Measurements from ENCODE around the gene CACNA1C.

The CACNA1C gene

DNA sequence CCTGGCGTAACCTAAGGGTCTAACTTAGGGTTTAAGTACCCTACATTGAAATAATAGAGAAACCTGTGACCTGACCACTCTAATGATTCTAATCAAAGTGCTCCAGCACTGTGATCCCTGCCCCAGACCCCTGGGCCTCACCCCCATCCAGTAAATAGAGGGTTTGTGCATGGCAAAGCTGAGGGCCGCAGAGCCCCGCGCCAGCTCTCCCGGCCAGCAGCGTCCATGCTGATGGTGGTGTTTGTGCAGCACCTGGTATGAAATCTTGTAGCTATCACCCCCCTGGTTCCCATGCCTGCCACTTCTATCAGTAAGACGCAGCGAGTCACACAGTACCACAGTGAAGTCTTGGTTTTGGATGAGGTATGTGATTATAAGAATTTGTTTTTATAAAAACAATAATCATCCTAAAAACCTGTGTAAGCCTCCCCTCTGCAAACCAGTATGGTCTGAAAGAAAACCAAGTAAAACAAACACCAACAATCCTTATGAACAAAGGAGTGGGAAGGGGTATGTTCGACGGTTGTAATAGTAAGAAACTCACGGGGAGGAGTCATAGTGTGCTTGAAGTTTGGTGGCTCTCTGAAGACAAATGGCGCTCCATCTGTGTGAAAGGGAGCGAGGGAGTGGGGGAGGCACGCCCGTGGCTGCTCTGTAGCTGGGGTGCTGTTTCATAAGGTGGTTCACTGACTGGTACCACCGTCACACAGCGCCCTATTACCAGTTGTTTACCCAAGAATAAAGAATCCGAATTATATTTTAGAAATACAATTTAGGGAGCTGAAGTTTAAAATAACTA lies 156.2 kb downstream of the CACNA1C start:
- no peak for DNase-seq

DNA sequence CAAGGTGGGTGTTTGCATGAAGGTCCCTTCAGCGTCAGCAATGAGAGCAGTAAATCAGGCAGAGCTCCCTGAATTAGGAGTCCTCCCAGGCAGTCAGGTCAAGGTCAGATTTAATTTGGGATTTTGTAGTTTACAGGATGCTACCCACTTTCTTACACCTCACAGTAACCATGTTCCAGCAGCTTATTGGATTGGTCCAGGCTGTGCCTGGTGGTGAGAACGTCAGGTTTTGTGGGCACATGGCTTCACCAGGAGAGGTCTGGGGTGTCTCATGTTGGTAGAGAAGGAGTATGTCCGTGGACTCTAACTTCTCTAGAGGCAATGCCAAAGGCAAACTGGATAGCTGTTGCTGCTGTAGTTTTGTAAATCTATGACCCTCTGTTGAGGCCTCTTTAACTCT lies 158.3 kb downstream of the CACNA1C start:
- no peak for DNase-seq

DNA sequence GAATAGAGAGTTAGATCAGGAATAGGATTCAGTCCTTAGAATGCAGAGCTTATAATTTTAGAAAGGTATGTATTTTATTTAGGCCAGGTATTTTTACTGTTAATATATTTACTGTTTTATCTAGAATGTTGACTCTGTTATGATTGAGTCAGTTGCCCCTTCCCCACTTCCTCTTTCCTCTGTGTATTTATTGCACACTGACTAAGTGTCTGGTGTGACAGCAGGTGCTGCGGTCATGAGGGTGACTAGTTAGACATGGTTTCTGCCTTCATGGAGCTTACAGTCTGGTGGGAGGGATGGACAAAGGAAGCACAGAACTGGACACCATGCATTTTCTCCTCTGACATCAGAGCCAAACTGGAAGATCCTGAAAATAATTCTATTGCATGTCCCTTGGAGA lies 159.8 kb downstream of the CACNA1C start:
- DNase-seq = no peak

DNA sequence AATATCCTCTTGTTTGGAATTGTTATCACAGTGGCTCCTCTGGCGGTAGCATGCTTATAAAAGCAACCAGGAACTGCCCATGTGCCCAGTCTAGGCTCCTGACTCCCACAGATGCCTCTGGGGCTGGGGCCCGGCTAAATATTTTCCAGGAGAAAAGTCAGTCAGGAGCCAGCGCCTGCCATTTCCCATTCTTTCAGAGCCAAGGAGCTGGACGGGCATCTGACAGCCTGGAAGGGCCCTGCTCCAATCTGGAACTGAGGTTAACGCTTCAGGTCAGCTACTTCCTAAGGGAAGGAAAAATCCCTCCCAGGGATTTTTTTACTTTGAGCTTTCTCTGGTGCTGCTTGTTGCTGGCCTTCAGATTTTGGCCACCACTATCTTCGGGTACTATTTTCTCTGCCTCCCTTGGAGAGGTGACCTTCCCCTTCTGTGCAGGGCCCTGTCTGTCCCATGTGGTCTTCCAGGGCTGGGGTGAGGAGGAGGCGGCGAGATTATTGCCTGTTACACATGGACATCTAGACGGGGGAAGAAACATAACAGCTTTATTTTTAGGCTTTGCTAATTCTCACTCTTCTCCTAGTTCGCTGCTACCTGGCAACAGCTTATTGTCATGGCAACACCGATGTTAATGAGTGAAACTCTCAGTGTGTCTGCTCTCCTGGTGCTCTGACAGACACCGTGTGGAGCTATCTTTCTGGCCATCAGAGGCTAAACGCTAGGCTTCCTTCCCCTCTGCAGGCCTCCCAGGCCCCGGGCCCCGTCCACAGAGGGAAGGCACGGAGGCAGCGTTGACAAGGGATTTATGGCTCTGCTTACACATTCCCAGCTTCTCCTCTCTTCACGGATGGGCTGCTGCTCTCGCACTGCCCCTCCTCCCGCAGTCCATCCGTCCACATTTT lies 160.4 kb downstream of the CACNA1C start:
- no peak for DNase-seq

DNA sequence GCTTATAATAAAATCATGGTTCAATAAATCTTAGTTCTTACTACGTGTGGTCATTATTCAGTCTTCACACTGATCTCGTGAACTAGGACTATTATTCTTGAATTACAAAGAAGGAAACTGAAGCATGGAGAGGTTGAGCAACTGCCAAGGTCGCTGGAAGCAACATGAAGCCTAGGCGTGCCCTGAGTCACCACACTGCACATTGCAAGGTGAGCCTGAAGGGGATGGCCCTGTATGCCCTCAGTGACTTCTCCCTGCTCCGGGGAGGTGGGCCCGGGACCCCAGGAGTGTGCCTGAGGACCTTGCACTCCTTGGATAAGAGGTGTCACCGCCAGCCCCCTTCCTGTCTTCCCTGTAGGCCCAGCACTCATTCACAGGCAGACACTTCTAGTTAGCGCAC lies 161.6 kb downstream of the CACNA1C start:
- no peak for DNase-seq

DNA sequence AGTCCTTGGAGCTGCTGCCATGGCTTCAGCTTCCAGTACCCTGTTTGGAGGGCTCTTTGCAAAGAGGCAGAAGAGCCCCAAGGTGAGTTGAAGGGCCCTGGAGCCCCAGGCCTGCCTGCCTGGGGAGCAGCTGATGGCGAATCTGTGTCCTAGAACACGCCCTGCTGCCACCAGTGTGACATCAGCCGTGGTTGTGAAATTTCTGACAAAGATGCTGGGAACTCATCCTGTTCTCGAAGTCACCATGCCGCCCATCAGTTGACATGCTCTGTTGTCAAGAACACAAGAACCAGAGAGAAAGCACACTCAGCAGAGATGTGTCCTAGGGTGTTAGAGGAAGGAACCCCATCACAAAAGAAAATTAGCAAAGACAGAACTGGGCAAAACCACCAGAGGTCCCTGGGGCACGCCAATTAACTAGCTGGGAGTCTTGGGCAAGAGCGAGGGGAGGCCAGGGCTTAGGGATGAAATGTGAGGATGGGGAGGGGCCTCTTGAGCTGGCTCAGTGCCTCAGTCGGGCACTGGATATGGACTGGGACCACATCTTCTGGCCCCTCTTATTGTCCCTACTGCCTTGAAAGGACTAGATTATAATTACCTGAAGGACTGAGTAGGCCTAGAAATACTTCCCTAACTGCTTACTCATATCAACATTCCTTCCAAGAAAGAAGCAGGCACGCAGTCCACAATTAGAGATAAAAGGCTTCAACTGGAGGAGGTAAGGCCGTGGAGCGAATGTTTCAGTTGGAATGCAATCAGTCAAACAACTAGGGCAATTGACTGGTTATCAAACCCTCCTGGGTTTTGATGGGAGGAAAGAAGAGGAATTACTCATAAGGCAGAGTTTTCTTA lies 163.1 kb downstream of the CACNA1C start:
- peak in 1 of 4 experiments; percentile 18 for DNase-seq

GRCh38 chr12:2218706-2219105 lies 165.9 kb downstream of the CACNA1C start:
- no peak for DNase-seq

DNA sequence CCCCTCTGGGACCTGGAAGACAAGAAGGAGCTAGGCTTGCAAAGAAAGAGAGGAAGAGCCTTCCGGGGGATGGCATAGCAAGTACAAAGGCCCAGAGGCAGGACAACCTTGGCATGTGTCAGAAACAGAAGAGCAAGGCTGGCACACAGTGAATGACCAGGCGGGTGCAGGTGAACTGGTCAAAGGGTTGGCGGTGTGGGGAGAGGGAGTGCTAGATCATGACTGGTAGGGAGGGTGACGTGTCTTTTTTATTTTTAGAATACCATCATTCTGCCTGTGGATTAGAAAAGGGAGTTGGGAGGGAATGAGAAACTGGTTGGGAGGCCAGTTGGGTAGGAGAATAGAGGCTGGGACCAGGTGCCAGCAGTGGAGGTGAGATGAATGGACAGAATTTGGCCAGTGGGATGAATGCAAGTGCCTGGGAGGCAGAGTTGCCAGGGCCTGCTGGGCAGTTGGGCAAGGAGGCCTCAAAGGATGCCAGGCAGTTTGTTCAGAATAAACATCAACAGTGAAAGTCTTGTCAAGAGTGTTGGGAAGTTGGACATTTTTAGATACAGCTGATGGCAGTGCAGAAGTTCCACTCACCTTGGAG lies 168.3 kb downstream of the CACNA1C start:
- DNase-seq = no peak

DNA sequence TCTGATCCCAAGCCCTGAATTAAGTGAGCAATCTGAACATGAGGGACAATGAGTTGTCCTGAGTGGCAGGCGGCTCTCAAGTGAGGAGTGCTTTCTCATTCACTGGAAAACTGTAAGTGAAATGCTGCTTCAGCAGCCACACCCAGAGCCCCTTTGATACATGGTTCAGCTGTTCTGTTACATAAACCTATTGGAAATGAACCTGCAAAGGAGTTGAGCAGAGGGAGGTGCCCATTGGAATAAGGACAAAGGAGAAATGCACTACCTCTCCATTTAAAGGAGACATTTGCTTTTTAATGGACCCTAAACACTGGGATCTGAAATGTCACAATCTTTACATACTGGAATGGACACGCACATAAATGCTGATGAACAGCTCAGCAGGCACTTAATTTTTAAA lies 169.9 kb downstream of the CACNA1C start:
- DNase-seq = no peak

DNA sequence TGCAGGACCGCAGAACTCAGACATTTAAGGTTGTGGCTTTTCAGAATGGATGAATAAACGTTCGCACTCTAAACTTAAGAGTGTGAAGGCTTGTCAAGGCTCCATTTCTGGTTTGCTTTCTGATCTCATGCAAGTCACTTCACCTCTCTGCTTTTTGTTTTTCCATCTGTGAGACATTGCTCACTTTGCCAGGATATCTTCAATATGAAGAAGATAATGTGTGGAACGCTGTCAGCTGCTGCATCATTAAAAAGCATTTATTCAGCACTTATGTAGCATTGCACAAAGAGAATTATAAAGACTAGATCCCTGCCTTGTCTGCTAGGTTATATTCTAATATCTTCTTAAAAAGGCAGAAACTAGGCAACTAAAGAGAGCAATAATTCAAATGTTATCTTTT lies 172.2 kb downstream of the CACNA1C start:
- DNase-seq = no peak

- no peak for DNase-seq
These were observed 172.9 kb downstream of the CACNA1C start for GRCh38 chr12:2225696-2226095.

DNA sequence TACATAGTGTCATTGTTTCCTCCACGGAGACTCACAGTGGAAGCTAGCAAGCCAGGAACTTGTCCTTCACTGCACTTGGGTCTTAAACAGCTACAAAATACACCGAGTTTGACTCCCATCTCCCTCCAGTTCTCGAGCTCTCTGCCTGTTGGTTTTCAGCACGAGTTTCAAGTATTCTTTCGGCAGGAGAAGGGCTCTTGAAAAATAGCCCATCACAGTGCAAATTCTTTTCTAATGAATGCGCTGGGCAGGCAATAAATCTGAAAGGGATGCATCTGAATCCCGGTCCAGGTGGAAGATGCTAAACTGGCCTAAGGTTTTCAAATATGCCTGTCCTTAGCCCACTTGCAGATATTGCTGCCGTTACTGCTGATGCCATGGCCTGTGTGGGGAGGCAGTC lies 173.9 kb downstream of the CACNA1C start:
- DNase-seq = no peak

DNA sequence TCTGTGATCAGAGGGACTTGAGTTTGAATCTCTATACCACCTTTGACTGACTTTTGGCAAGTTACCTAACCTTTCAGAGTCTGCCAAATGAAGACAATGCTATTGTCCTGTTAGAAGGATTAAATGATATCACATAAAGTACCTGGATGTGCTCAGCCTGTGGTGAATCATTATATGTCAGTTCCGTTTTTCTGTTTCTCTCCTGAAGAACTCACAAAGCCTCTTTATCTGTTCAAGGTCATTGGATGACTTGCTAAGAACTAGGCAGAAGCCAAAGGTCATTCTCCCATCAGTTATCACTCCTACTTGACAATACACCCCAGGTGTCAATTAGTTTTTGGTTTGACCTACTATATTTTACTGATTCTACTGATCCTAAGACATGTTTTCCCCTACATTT lies 174.6 kb downstream of the CACNA1C start:
- DNase-seq = no peak

GRCh38 chr12:2228535-2228934 lies 175.7 kb downstream of the CACNA1C start:
- DNase-seq = no peak

DNA sequence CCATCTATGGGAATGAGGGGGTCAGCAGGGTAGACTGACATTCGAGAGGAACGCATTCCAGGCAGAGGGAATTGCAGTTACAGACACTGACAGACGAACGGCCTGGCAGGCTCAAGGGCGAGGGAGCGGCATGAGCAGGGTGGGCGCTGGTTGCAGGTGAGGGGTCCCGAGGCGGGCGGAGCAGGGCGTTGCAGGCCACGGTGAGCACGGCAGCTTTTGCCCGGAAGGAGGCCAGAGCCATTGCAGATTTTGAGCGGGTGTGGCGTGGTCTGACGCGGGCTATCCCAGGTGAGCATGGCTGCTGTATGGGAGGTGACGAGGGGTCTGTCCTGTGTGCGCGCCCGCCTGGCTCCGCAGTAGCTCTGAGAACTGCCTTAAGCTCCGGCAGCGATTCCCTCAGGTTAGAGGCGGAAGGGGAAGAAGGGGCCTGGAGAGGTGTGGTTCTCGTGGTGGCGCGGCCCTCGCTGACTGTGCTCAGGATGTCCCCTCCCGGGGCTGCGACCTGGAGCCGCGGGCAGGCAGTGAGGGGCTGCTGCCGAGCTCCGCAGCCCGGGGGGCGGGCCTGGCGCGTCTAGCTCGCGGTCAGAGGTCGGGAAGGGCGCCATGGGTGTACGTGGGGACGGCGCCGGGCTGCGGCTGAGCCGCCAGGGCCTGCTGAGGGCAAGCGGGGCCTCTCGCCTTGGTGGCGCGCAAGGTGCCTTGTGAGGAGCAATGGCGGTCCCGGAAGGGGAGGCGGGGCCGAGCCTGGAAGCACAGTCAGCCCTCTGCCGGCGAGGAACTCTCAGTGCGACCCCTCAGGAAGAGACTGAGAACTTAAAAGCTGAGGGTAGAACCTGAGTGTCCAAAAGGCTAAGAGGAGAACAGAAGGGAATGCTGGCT lies 177.1 kb downstream of the CACNA1C start:
- peak in 3 of 4 experiments; percentile 8 to 29 (median 13) for DNase-seq

GRCh38 chr12:2231011-2231595 lies 178.3 kb downstream of the CACNA1C start:
- no peak for DNase-seq

- peak in 1 of 4 experiments; percentile 10 for DNase-seq
These were observed 179.2 kb downstream of the CACNA1C start for GRCh38 chr12:2231956-2232355.

DNA sequence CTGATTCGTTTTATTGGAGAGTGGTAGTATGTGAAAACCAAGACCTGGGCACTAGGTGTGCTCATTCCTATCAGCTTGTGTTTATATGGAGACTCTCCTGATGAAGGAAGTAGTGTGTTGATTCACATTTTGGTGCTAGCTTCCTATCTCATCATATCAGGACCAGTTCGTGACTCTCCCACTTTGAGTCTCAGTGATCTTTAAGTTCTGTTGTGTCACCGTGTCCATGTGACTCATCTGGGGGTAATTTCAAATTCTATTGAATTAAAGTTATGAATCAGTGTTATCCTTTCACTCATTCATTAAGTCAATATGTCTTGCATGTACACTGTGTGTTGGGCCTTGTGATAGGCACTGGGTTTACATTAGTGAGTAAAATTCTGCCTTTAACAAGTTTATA lies 180.2 kb downstream of the CACNA1C start:
- DNase-seq = no peak

- no peak for DNase-seq
These were observed 181.3 kb downstream of the CACNA1C start for GRCh38 chr12:2234091-2234490.

- no peak for DNase-seq
These were observed 182.0 kb downstream of the CACNA1C start for GRCh38 chr12:2234646-2235350.
